SK-N-MC (cell line): Measurements from ENCODE around the gene OGG1.

Source experiments
- EZH2 ChIP-seq: fragments of 200-600 bp; sonication (generic); IDR thresholded peaks from one replicate; pipeline ENCODE4 v1.6.1; 2017; ENCODE audit warnings: antibody characterized with exemption
- POLR2AphosphoS5 ChIP-seq: IDR thresholded peaks from 2 replicates; pipeline ENCODE4 v1.6.1; 2012; ENCODE audit warnings: mild to moderate bottlenecking, low read depth, low read length, borderline replicate concordance

DNA sequence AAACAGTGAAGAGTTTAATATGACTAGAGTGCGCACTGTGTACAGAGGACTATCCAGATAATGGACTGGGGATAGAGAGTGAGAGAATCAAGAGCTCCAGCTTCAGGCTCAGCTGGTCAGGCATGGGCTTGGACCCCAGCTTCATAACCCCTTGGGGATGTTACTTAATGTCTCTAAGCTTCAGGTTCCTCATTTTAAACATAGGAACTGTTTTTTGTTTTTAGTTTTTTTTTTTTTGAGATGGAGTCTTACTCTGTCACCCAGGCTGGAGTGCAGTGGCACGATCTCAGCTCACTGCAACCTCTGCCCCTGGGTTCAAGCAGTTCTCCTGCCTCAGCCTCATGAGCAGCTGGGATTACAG, 28.1 kb upstream of the OGG1 start:
- no peak for TF ChIP-seq POLR2AphosphoS5
- TF ChIP-seq EZH2: no peak
